A549 (cell line): ENCODE measurements around the gene GPX7. TPM values are rescaled to one million over a fixed set of nuclear protein-coding genes. Genes with fewer than 3 reads are reported as not detected.

Experiments
- ATAC-seq, 2 experiments: fragments of 200-7000 bp in 1 of 2; fragments of >200 bp in 1 of 2; cut with Nextera tagmentation in 1 of 2; cut with Tn5 transposase in 1 of 2; 3 replicates each; pipeline versions ENCODE4 v1.8.0 to v1.9.1; 2018 to 2020; ENCODE audit warnings: mild to moderate bottlenecking in 1 of 2, moderate library complexity in 1 of 2
- CTCF ChIA-PET: fragments of 300-600 bp; sonication (Branson Sonifier 250); formaldehyde crosslinking; extraction: SDS; loops from one replicate; lab custom pipeline; 2021; ENCODE audit warnings: antibody characterized with exemption, inconsistent platforms; lab: Yijun Ruan, JAX
- POLR2A ChIA-PET: fragments of 350-600 bp; formaldehyde crosslinking; extraction: SDS; loops from one replicate; lab custom pipeline; 2021; ENCODE audit warnings: antibody characterized with exemption, inconsistent platforms; lab: Yijun Ruan, JAX
- DNase-seq, 2 experiments: peaks; one replicate each; pipeline versions ENCODE4 v3.0.0 to v3.0.0-alpha.2; 2011 to 2016; ENCODE audit warnings: low read depth in 1 of 2, low spot score in 1 of 2
- FAIRE-seq: peaks from 2 replicates; lab custom pipeline; 2011; peaks lifted over from hg19 to GRCh38; lab: Jason Lieb, UNC
- H3K27ac ChIP-seq, 2 experiments: fragments of >200 bp; sonication (Bioruptor Twin); formaldehyde crosslinking; 3 replicates each; pipeline ENCODE4 v1.5.1; 2016 to 2017
- H3K4me1 ChIP-seq: fragments of >200 bp; sonication (Bioruptor Twin); formaldehyde crosslinking; 3 replicates; pipeline ENCODE4 v1.6.1; 2016
- H3K4me2 ChIP-seq: fragments of >200 bp; sonication (Bioruptor Twin); formaldehyde crosslinking; 3 replicates; pipeline ENCODE4 v1.6.1; 2016
- H3K4me3 ChIP-seq: fragments of >200 bp; sonication (Bioruptor Twin); formaldehyde crosslinking; 3 replicates; pipeline ENCODE4 v1.5.1; 2016
- H3K9me3 ChIP-seq: fragments of >200 bp; sonication (Bioruptor Twin); formaldehyde crosslinking; 3 replicates; pipeline ENCODE4 v1.6.1; 2016
- BCL3 ChIP-seq: fragments of >200 bp; sonication (Bioruptor Twin); formaldehyde crosslinking; IDR thresholded peaks from 3 replicates; pipeline ENCODE4 v1.6.1; 2016
- BHLHE40 ChIP-seq: IDR thresholded peaks from 2 replicates; pipeline ENCODE4 v1.6.1; 2012; ENCODE audit warnings: low read depth, low read length, inconsistent platforms
- CBX2 ChIP-seq: fragments of 200-600 bp; sonication (generic); IDR thresholded peaks from 2 replicates; pipeline ENCODE4 v1.6.1; 2016; ENCODE audit warnings: low read depth, mild to moderate bottlenecking, borderline replicate concordance
- CHD2 ChIP-seq: fragments of 150-350 bp; IDR thresholded peaks from 2 replicates; pipeline ENCODE4 v1.6.1; 2014; ENCODE audit warnings: low read length; ENCODE audit not compliant: partially characterized antibody
- EHF ChIP-seq: fragments of 250-450 bp; sonication (Bioruptor Pico); IDR thresholded peaks from 2 replicates; pipeline ENCODE4 v1.5.0; 2020; ENCODE audit warnings: mild to moderate bottlenecking
- EP300 ChIP-seq, 2 experiments: fragments of >200 bp; sonication (Bioruptor Twin); formaldehyde crosslinking; IDR thresholded peaks; 2 replicates in 1 of 2; 3 replicates in 1 of 2; pipeline ENCODE4 v1.6.1; 2016 to 2017
- ESRRA ChIP-seq: fragments of 150-350 bp; IDR thresholded peaks from 2 replicates; pipeline ENCODE4 v1.6.1; 2014; ENCODE audit warnings: mild to moderate bottlenecking, low read length, borderline replicate concordance
- FOSL2 ChIP-seq, 2 experiments: fragments of 450-650 bp in 1 of 2; fragments of >200 bp in 1 of 2; sonication (Bioruptor Twin) in 1 of 2; formaldehyde crosslinking; IDR thresholded peaks; 2 replicates each; pipeline versions ENCODE4 v1.5.0 to v1.6.1; 2016 to 2020; ENCODE audit warnings: mild to moderate bottlenecking in 1 of 2, moderate library complexity in 1 of 2
- HDAC2 ChIP-seq: fragments of 200-600 bp; sonication (generic); IDR thresholded peaks from 2 replicates; pipeline ENCODE4 v1.6.1; 2016
- HMGXB4 ChIP-seq: fragments of 250-450 bp; sonication (Bioruptor Pico); IDR thresholded peaks from 2 replicates; pipeline ENCODE4 v1.5.0; 2021; ENCODE audit warnings: mild to moderate bottlenecking, moderate library complexity, borderline replicate concordance
- HOXB13 ChIP-seq: fragments of 250-450 bp; sonication (Bioruptor Pico); IDR thresholded peaks from 2 replicates; pipeline ENCODE4 v1.5.0; 2020; ENCODE audit warnings: low read depth, mild to moderate bottlenecking, moderate library complexity
- MAFK ChIP-seq: fragments of 450-650 bp; IDR thresholded peaks from 2 replicates; pipeline ENCODE4 v1.6.1; 2014; ENCODE audit not compliant: partially characterized antibody
- NPAS2 ChIP-seq: fragments of 250-450 bp; sonication (Bioruptor Pico); IDR thresholded peaks from 2 replicates; pipeline ENCODE4 v1.8.0; 2022; ENCODE audit warnings: mild to moderate bottlenecking, moderate library complexity, borderline replicate concordance
- RCOR1 ChIP-seq: fragments of 150-350 bp; IDR thresholded peaks from 2 replicates; pipeline ENCODE4 v1.6.1; 2014; ENCODE audit warnings: antibody characterized with exemption, low read length, low read depth
- RFX5 ChIP-seq: fragments of 450-650 bp; IDR thresholded peaks from 2 replicates; pipeline ENCODE4 v1.7.1; 2014; ENCODE audit warnings: antibody characterized with exemption, mild to moderate bottlenecking, moderate library complexity
- SREBF2 ChIP-seq: fragments of 450-650 bp; IDR thresholded peaks from 2 replicates; pipeline ENCODE4 v1.6.1; 2014; ENCODE audit warnings: mild to moderate bottlenecking, moderate library complexity
- TFCP2L1 ChIP-seq: fragments of 250-450 bp; sonication (Bioruptor Pico); IDR thresholded peaks from 2 replicates; pipeline ENCODE4 v1.5.0; 2021; ENCODE audit warnings: mild to moderate bottlenecking
- TP53 ChIP-seq: fragments of 250-450 bp; sonication (Bioruptor Pico); IDR thresholded peaks from 2 replicates; pipeline ENCODE4 v1.5.0; 2021; ENCODE audit warnings: mild to moderate bottlenecking, moderate library complexity
- USF2 ChIP-seq: fragments of 450-650 bp; IDR thresholded peaks from 2 replicates; pipeline ENCODE4 v1.6.1; 2014; ENCODE audit warnings: antibody characterized with exemption
- ZFP36 ChIP-seq: fragments of 450-650 bp; IDR thresholded peaks from 2 replicates; pipeline ENCODE4 v1.6.1; 2014; ENCODE audit warnings: borderline replicate concordance; ENCODE audit not compliant: partially characterized antibody
- ZSCAN20 ChIP-seq: fragments of 250-450 bp; sonication (Bioruptor Pico); IDR thresholded peaks from 2 replicates; pipeline ENCODE4 v1.8.0; 2022; ENCODE audit warnings: mild to moderate bottlenecking, moderate library complexity
- WGBS: methylation state at CpG from one replicate; pipeline ENCODE4 v1.1.6; 2017; ENCODE audit errors: missing lambda C conversion rate; 5-methylcytosine and 5-hydroxymethylcytosine counted together
- polyA plus RNA-seq, 4 experiments: library from polyadenylated mRNA; depleted of rRNA in 3 of 4; stranded (reverse); fragments of >200 nt; fragmentation: RNase III in 1 of 4; extraction: RNeasy Plus Mini Kit Qiagen cat#74134 plus additional on column Dnase treatment in 1 of 4; gene quantifications; 2 replicates in 3 of 4; 3 replicates in 1 of 4; pipeline ENCODE4 v1.2.3, GENCODE V29; 2011 to 2017
- TF ChIP-seq, protein P1 (sequence below): fragments of >200 bp; sonication (Bioruptor Twin); formaldehyde crosslinking; IDR thresholded peaks from 3 replicates; pipeline ENCODE4 v1.5.1; 2016

GPX7 gene
- polyA plus RNA-seq, 2 of the 4 experiments (the other 2 are of a cell fraction): not detected

- ChIA-PET POLR2A (no interaction called here), CTCF (no interaction called here)
- 73% methylated on average over 5 of the region's 5 CpGs for WGBS
These were observed 9.4 kb upstream of the GPX7 start for GRCh38 chr1:52592637-52593323.

GRCh38 chr1:52593495-52593894, 8.7 kb upstream of the GPX7 start:
- Histone ChIP-seq H3K9me3 (no peaks in the 10 kb centered on the region), H3K4me2 (no peak overlapping the region), H3K4me1 (no peaks in the 10 kb centered on the region), H3K27ac (no peak overlapping the region), H3K4me3 (no peak overlapping the region)
- no peak for FAIRE-seq
- WGBS: 50% methylated on average over 1 of the region's 1 CpG
- ChIA-PET CTCF (interaction anchor here (2.1 kb wide), 1 partner anchor 93 kb away, joined by 5 read pairs; no protein-coding TSS in a partner anchor), POLR2A (no interaction called here)
- DNase-seq: no peak
- no peak for ATAC-seq
- no peak for TF ChIP-seq TFCP2L1 (CRISPR knock-in tag)
- no peak for TF ChIP-seq BHLHE40
- no peak for TF ChIP-seq RFX5
- TF ChIP-seq CBX2: no peak
- no peak for TF ChIP-seq HDAC2
- no peak for TF ChIP-seq FOSL2 (IDR thresholded peaks at IDR 0.05)
- TF ChIP-seq FOSL2 (CRISPR knock-in tag; IDR thresholded peaks at IDR 0.05): no peak
- no peak for TF ChIP-seq RCOR1
- no peak for TF ChIP-seq EHF (CRISPR knock-in tag)
- TF ChIP-seq TP53 (CRISPR knock-in tag): no peak
- TF ChIP-seq, protein P1, sequence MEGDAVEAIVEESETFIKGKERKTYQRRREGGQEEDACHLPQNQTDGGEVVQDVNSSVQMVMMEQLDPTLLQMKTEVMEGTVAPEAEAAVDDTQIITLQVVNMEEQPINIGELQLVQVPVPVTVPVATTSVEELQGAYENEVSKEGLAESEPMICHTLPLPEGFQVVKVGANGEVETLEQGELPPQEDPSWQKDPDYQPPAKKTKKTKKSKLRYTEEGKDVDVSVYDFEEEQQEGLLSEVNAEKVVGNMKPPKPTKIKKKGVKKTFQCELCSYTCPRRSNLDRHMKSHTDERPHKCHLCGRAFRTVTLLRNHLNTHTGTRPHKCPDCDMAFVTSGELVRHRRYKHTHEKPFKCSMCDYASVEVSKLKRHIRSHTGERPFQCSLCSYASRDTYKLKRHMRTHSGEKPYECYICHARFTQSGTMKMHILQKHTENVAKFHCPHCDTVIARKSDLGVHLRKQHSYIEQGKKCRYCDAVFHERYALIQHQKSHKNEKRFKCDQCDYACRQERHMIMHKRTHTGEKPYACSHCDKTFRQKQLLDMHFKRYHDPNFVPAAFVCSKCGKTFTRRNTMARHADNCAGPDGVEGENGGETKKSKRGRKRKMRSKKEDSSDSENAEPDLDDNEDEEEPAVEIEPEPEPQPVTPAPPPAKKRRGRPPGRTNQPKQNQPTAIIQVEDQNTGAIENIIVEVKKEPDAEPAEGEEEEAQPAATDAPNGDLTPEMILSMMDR: no peak
- no peak for TF ChIP-seq ZSCAN20
- TF ChIP-seq ESRRA: no peak
- TF ChIP-seq HOXB13 (CRISPR knock-in tag): no peak
- TF ChIP-seq ZFP36: no peak

More at GRCh38 chr1:52592637-52593323, 9.4 kb upstream of the GPX7 start:
- no peak for FAIRE-seq
- TF ChIP-seq BCL3: no peak
- no peak for TF ChIP-seq NPAS2 (CRISPR knock-in tag)
- TF ChIP-seq TFCP2L1 (CRISPR knock-in tag): no peak
- TF ChIP-seq CHD2: no peak
- no peak for TF ChIP-seq MAFK
- TF ChIP-seq BHLHE40: no peak
- no peak for TF ChIP-seq RCOR1
- TF ChIP-seq CBX2: no peak
- TF ChIP-seq, protein P1: no peak
- TF ChIP-seq SREBF2: no peak
- TF ChIP-seq HMGXB4 (CRISPR knock-in tag): no peak
- TF ChIP-seq USF2: no peak
- TF ChIP-seq EP300 (IDR thresholded peaks at IDR 0.05): no peak
- no peak overlapping the region for H3K4me2 ChIP-seq
- no peaks in the 10 kb centered on the region for H3K9me3 ChIP-seq
- DNase-seq: no peak
- H3K4me3 ChIP-seq: no peak overlapping the region
- no peak for ATAC-seq
- no peak overlapping the region for H3K27ac ChIP-seq
- no peaks in the 10 kb centered on the region for H3K4me1 ChIP-seq
